Choroid plexus epithelial cell (primary cell): Measurements from ENCODE around the gene FAM114A1.
A peak's percentile ranks its signal among the peaks of the same experiment; 100 is the strongest.

Source experiments
- DNase-seq: peaks from one replicate; pipeline ENCODE4 v3.0.0-alpha.2; 2010; ENCODE audit warnings: low read depth
- H3K4me3 ChIP-seq: 2 replicates; pipeline ENCODE4 v1.5.1; 2011; ENCODE audit warnings: low read depth, mild to moderate bottlenecking, control low read depth, low read length, moderate library complexity
- CTCF ChIP-seq: conservative IDR thresholded peaks from 2 replicates; pipeline ENCODE4 v1.5.1; 2011; ENCODE audit warnings: low read depth, mild to moderate bottlenecking, control low read depth, inconsistent platforms, low read length, moderate library complexity

FAM114A1 gene

DNA sequence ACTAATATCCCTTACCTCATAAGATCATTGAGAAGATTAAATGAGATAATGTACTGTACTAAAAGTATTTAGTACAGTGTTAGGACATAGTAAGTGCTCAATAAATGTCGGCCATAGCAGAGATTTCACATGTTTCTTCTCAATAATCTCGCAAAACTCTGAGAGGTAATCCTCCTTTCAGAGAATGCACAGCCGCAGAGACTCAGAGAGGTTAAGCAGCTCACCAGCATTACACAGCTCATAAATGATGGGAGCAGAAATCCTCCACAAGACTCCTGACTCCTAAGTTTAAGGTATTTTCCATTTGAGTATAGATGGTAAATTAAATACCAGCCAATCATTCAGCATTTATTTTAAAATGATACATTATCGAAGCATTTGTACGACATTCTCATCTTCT lies 34.6 kb downstream of the FAM114A1 start:
- no peak for TF ChIP-seq CTCF
- DNase-seq: no peak
- no peak overlapping the region for H3K4me3 ChIP-seq

- TF ChIP-seq CTCF: peak; percentile 14
- H3K4me3 ChIP-seq: no peak overlapping the region
- DNase-seq: peak; percentile 41
Observed at GRCh38 chr4:38902695-38903094, 35.1 kb downstream of the FAM114A1 start.

- H3K4me3 ChIP-seq: no peak overlapping the region
- TF ChIP-seq CTCF: no peak
- DNase-seq: no peak
Observed at GRCh38 chr4:38904090-38904666, 36.6 kb downstream of the FAM114A1 start.

DNA sequence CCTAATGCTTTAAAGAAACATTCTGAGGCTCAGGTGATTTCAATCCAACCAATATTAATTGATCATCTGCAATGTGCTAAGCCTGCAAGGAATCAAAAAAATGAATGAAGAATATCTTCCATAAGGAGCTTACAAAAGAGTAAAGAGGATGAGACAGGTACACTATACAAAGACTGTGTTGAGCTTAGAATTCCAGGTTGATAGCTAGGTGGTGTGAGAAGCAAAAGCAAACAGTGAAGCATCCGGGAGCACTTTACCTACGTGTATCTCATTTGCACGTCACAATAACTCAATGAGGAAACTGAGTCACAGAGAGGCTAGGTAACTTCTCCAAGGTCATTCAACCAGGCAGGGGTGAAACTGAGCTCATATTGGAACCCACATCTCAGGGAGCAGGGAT lies 37.1 kb downstream of the FAM114A1 start:
- TF ChIP-seq CTCF: no peak
- no peak for DNase-seq
- H3K4me3 ChIP-seq: no peak overlapping the region

- no peak overlapping the region for H3K4me3 ChIP-seq
- no peak for TF ChIP-seq CTCF
- no peak for DNase-seq
Observed at GRCh38 chr4:38905652-38906385, 38.2 kb downstream of the FAM114A1 start.

- no peak for DNase-seq
- no peak overlapping the region for H3K4me3 ChIP-seq
- no peak for TF ChIP-seq CTCF
Observed at GRCh38 chr4:38907696-38908270, 40.2 kb downstream of the FAM114A1 start.
